DOHH2 (cell line): Measurements from ENCODE around the gene SLC49A4.

Experiments used
- H3F3A ChIP-seq: fragments of 200-600 bp; sonication (generic), shearing (Covaris generic); 2 replicates; pipeline ENCODE4 v1.6.0; 2016; ENCODE audit warnings: antibody characterized with exemption, mild to moderate bottlenecking; ENCODE audit not compliant: control insufficient read depth, insufficient read depth
- H3K27ac ChIP-seq: fragments of 200-600 bp; sonication (generic); 2 replicates; pipeline ENCODE4 v1.5.1; 2014; ENCODE audit warnings: low read depth, mild to moderate bottlenecking, low read length, moderate library complexity
- H3K27me3 ChIP-seq: fragments of 200-600 bp; sonication (generic); 2 replicates; pipeline ENCODE4 v1.6.1; 2014; ENCODE audit warnings: mild to moderate bottlenecking, low read length, mixed read lengths; ENCODE audit not compliant: control insufficient read depth
- H3K36me3 ChIP-seq: fragments of 200-600 bp; sonication (generic); 2 replicates; pipeline ENCODE4 v1.6.1; 2014; ENCODE audit warnings: mild to moderate bottlenecking, low read length, moderate library complexity, mixed read lengths; ENCODE audit not compliant: control insufficient read depth
- H3K4me1 ChIP-seq: fragments of 200-600 bp; sonication (generic); 2 replicates; pipeline ENCODE4 v1.6.1; 2014; ENCODE audit warnings: mild to moderate bottlenecking, low read length, mixed read lengths; ENCODE audit not compliant: control insufficient read depth
- H3K4me2 ChIP-seq: fragments of 200-600 bp; sonication (generic); 2 replicates; pipeline ENCODE4 v1.6.0; 2014; ENCODE audit warnings: mild to moderate bottlenecking, low read length, moderate library complexity
- H3K4me3 ChIP-seq: fragments of 200-600 bp; sonication (generic); 2 replicates; pipeline ENCODE4 v1.5.1; 2014; ENCODE audit warnings: mild to moderate bottlenecking, low read length, mixed read lengths
- H3K79me2 ChIP-seq: fragments of 200-600 bp; sonication (generic); 2 replicates; pipeline ENCODE4 v1.6.1; 2014; ENCODE audit warnings: mild to moderate bottlenecking, low read length, mixed read lengths; ENCODE audit not compliant: control insufficient read depth
- H3K9me2 ChIP-seq: fragments of 200-600 bp; sonication (generic); replicated peaks from 2 replicates; pipeline ENCODE4 v1.6.1; 2014; ENCODE audit warnings: mild to moderate bottlenecking, low read length, mixed read lengths; ENCODE audit not compliant: control insufficient read depth
- H3K9me3 ChIP-seq: fragments of 200-600 bp; sonication (generic); 2 replicates; pipeline ENCODE4 v1.6.1; 2014; ENCODE audit warnings: antibody characterized with exemption, low read length, mixed read lengths; ENCODE audit not compliant: control insufficient read depth, insufficient read depth
- H4K20me1 ChIP-seq: fragments of 200-600 bp; sonication (generic); 2 replicates; pipeline ENCODE4 v1.6.0; 2014; ENCODE audit warnings: low read depth, mild to moderate bottlenecking, antibody characterized with exemption, low read length, moderate library complexity; ENCODE audit not compliant: control insufficient read depth, insufficient read depth
- EZH2phosphoT487 ChIP-seq: fragments of 200-600 bp; sonication (generic); IDR thresholded peaks from 2 replicates; pipeline ENCODE4 v1.6.1; 2017; ENCODE audit warnings: borderline replicate concordance, mild to moderate bottlenecking, antibody characterized with exemption, low read length, moderate library complexity, mixed read lengths
- TF ChIP-seq, protein P1 (sequence below): fragments of 200-600 bp; sonication (generic); IDR thresholded peaks from one replicate; pipeline ENCODE4 v1.5.1; 2014; ENCODE audit warnings: antibody characterized with exemption, mild to moderate bottlenecking, low read depth, low read length; ENCODE audit not compliant: poor library complexity, severe bottlenecking

Gene SLC49A4

DNA sequence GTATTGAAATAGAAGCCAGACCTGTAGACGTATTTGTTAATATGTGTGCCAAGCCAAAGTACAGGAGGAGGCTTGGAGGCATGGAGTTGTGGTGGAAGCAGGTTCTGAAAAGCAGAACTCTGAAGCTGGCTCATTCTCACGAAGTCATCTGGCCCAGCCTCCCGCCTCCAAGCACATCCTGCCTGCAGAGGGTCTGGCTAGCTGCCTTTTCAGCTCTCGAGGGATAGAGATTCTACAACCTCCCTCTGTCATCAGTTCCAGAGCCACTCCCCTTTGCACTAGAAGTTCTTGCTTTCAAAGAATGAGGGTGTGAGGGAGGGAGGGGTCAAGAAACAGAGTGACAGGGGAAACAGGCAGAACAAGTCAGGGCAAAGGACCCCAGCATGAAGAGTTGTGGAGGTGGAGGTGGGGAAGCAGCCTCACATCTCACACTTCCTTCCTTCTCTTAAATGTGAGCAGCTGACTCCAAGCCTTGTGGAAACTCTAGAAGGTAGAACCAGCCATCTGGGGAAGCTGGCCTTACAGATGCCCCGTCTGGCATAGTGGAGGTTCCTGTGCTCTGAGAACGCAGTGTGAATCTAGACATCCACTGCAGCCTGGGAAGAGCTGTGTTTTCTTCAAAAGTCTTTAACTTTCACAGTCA is 95.3 kb downstream of the SLC49A4 start:
- Histone ChIP-seq H3K9me3 (no peaks in the 10 kb centered on the region), H3K4me3 (no peak overlapping the region), H3K4me1 (peaks cover 12% of the 10 kb centered on the region), H3K27me3 (0 out of 2 replicates have a peak, but pooled peaks cover 3% of the 10 kb centered on the region), H3K27ac (no peak overlapping the region), H3K79me2 (no peaks in the 10 kb centered on the region), H4K20me1 (no peaks in the 10 kb centered on the region), H3K4me2 (no peak overlapping the region), H3F3A (no peaks in the 10 kb centered on the region), H3K9me2 (no peaks in the 10 kb centered on the region), H3K36me3 (no peaks in the 10 kb centered on the region)
- TF ChIP-seq EZH2phosphoT487 = no peak
- TF ChIP-seq, protein P1, sequence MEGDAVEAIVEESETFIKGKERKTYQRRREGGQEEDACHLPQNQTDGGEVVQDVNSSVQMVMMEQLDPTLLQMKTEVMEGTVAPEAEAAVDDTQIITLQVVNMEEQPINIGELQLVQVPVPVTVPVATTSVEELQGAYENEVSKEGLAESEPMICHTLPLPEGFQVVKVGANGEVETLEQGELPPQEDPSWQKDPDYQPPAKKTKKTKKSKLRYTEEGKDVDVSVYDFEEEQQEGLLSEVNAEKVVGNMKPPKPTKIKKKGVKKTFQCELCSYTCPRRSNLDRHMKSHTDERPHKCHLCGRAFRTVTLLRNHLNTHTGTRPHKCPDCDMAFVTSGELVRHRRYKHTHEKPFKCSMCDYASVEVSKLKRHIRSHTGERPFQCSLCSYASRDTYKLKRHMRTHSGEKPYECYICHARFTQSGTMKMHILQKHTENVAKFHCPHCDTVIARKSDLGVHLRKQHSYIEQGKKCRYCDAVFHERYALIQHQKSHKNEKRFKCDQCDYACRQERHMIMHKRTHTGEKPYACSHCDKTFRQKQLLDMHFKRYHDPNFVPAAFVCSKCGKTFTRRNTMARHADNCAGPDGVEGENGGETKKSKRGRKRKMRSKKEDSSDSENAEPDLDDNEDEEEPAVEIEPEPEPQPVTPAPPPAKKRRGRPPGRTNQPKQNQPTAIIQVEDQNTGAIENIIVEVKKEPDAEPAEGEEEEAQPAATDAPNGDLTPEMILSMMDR = no peak

GRCh38 chr3:122890720-122891220 is 95.9 kb downstream of the SLC49A4 start:
- no peaks in the 10 kb centered on the region for H3K79me2 ChIP-seq
- H4K20me1 ChIP-seq = no peaks in the 10 kb centered on the region
- peaks cover 12% of the 10 kb centered on the region for H3K4me1 ChIP-seq
- H3K9me3 ChIP-seq = no peaks in the 10 kb centered on the region
- H3F3A ChIP-seq = no peaks in the 10 kb centered on the region
- TF ChIP-seq EZH2phosphoT487 = no peak
- TF ChIP-seq, protein P1 = no peak
- no peak overlapping the region for H3K4me3 ChIP-seq
- 0 out of 2 replicates have a peak, but pooled peaks cover 5% of the 10 kb centered on the region for H3K27me3 ChIP-seq
- no peak overlapping the region for H3K4me2 ChIP-seq
- H3K27ac ChIP-seq = no peak overlapping the region
- no peaks in the 10 kb centered on the region for H3K36me3 ChIP-seq
- H3K9me2 ChIP-seq = no peaks in the 10 kb centered on the region

- Histone ChIP-seq H3K9me3 (no peaks in the 10 kb centered on the region), H3F3A (no peaks in the 10 kb centered on the region), H3K79me2 (no peaks in the 10 kb centered on the region), H3K9me2 (no peaks in the 10 kb centered on the region), H3K4me1 (peaks cover 6% of the 10 kb centered on the region), H4K20me1 (no peaks in the 10 kb centered on the region), H3K27ac (no peak overlapping the region), H3K27me3 (0 out of 2 replicates have a peak, but pooled peaks cover 8% of the 10 kb centered on the region), H3K4me2 (no peak overlapping the region), H3K36me3 (no peaks in the 10 kb centered on the region), H3K4me3 (no peak overlapping the region)
- TF ChIP-seq, protein P1 = no peak
- TF ChIP-seq EZH2phosphoT487 = no peak
These were observed 97.5 kb downstream of the SLC49A4 start for GRCh38 chr3:122892118-122892960.
